Endothelial cell of umbilical vein (primary cell): ENCODE data around the gene MAMSTR. TPM values are rescaled to one million over a fixed set of nuclear protein-coding genes. Genes with fewer than 3 reads are reported as not detected.

Experiments
- BruUV-seq: library from RNA; stranded (reverse); fragments of 400-500 nt; replicated peaks from 2 replicates; lab custom pipeline; 2021; lab: Mats Ljungman, UMichigan
- CTCF ChIA-PET: fragments of 300-600, 350-600 bp; sonication (Branson Sonifier 250); formaldehyde crosslinking; loops from one replicate; lab custom pipeline; 2021; ENCODE audit warnings: antibody characterized with exemption, inconsistent platforms; lab: Charles Lee
- POLR2A ChIA-PET: fragments of 300-600, 350-600 bp; sonication (Branson Sonifier 250); formaldehyde crosslinking; loops from one replicate; lab custom pipeline; 2021; ENCODE audit warnings: antibody characterized with exemption, inconsistent platforms; lab: Charles Lee
- DNase-seq: peaks from one replicate; pipeline ENCODE4 v3.0.0-alpha.2; 2011; ENCODE audit warnings: low read depth, low spot score
- FAIRE-seq: peaks from 2 replicates; lab custom pipeline; 2011; peaks lifted over from hg19 to GRCh38; lab: Jason Lieb, UNC
- H2AFZ ChIP-seq: 2 replicates; pipeline ENCODE4 v1.6.0; 2012; ENCODE audit warnings: low read depth, low read length, control low read depth, inconsistent platforms
- H3K27ac ChIP-seq: 2 replicates; pipeline ENCODE4 v1.5.1; 2011; ENCODE audit warnings: low read depth, mild to moderate bottlenecking, control low read depth, low read length, moderate library complexity; ENCODE audit not compliant: insufficient read depth
- H3K27me3 ChIP-seq, 2 experiments: 2 replicates each; pipeline versions ENCODE4 v1.6.0 to v1.6.1; 2011; ENCODE audit warnings: low read length in 2 of 2, mixed read lengths in 1 of 2; ENCODE audit not compliant: control insufficient read depth in 2 of 2, insufficient read depth in 2 of 2
- H3K36me3 ChIP-seq, 2 experiments: 2 replicates in 1 of 2; 3 replicates in 1 of 2; pipeline ENCODE4 v1.5.1; 2011; ENCODE audit warnings: low read length in 2 of 2, mild to moderate bottlenecking in 1 of 2, moderate library complexity in 1 of 2; ENCODE audit not compliant: control insufficient read depth in 2 of 2, insufficient read depth in 2 of 2; ENCODE audit errors: extremely low read depth in 1 of 2
- H3K4me1 ChIP-seq: 3 replicates; pipeline ENCODE4 v1.5.1; 2011; ENCODE audit warnings: mild to moderate bottlenecking, low read length; ENCODE audit not compliant: control insufficient read depth, insufficient read depth; ENCODE audit errors: extremely low read depth
- H3K4me2 ChIP-seq: 2 replicates; pipeline ENCODE4 v1.6.1; 2011; ENCODE audit warnings: low read length, control low read depth, mixed read lengths; ENCODE audit not compliant: insufficient read depth
- H3K4me3 ChIP-seq, 3 experiments: fragments of 200-600 bp in 1 of 3; sonication (generic), shearing (Covaris generic) in 1 of 3; replicated peaks in 1 of 3; 2 replicates each; pipeline ENCODE4 v1.5.1; 2011 to 2016; ENCODE audit warnings: control low read depth in 3 of 3, low read length in 3 of 3, mild to moderate bottlenecking in 2 of 3, inconsistent platforms in 1 of 3, low read depth in 1 of 3, moderate library complexity in 1 of 3; ENCODE audit not compliant: insufficient read depth in 1 of 3
- H3K79me2 ChIP-seq: 2 replicates; pipeline ENCODE4 v1.6.0; 2012; ENCODE audit warnings: low read length, inconsistent platforms; ENCODE audit not compliant: control insufficient read depth, insufficient read depth
- H3K9ac ChIP-seq: replicated peaks from 2 replicates; pipeline ENCODE3; 2011; ENCODE audit warnings: low read length, control low read depth; ENCODE audit not compliant: insufficient read depth; ENCODE audit errors: extremely low read depth
- H3K9me1 ChIP-seq: replicated peaks from 3 replicates; pipeline ENCODE4 v1.6.0; 2011; ENCODE audit warnings: mild to moderate bottlenecking, low read length; ENCODE audit not compliant: control insufficient read depth, insufficient read depth; ENCODE audit errors: extremely low read depth
- H3K9me3 ChIP-seq: replicated peaks from 2 replicates; pipeline ENCODE4 v1.5.1; 2012; ENCODE audit warnings: low read length, inconsistent platforms; ENCODE audit not compliant: control insufficient read depth, insufficient read depth
- H4K20me1 ChIP-seq: replicated peaks from 2 replicates; pipeline ENCODE3; 2011; ENCODE audit warnings: mild to moderate bottlenecking, low read length; ENCODE audit not compliant: control insufficient read depth, insufficient read depth; ENCODE audit errors: extremely low read depth
- CTCF ChIP-seq, 2 donors: IDR thresholded peaks; 1 replicate in 1 of 2; 2 replicates in 1 of 2; pipeline ENCODE4 v1.5.1; 2011; ENCODE audit warnings: low read length in 2 of 2, mild to moderate bottlenecking in 2 of 2, moderate library complexity in 2 of 2, control low read depth in 1 of 2, inconsistent platforms in 1 of 2, low read depth in 1 of 2; ENCODE audit not compliant: insufficient read depth in 1 of 2; ENCODE audit errors: extremely low read depth in 1 of 2
- FOS ChIP-seq: IDR thresholded peaks from 2 replicates; pipeline ENCODE4 v1.6.1; 2011; ENCODE audit warnings: mild to moderate bottlenecking, low read length, moderate library complexity, borderline replicate concordance; ENCODE audit not compliant: insufficient read depth
- GATA2 ChIP-seq: IDR thresholded peaks from 2 replicates; pipeline ENCODE4 v1.7.0; 2011; ENCODE audit warnings: low read depth, mild to moderate bottlenecking, moderate library complexity, mixed read lengths, low read length; ENCODE audit not compliant: insufficient read length, insufficient read depth
- JUN ChIP-seq: IDR thresholded peaks from 2 replicates; pipeline ENCODE4 v1.6.1; 2011; ENCODE audit warnings: borderline replicate concordance, low read depth; ENCODE audit not compliant: insufficient read length, insufficient read depth
- MYC ChIP-seq: IDR thresholded peaks from one replicate; pipeline ENCODE4 v1.6.1; 2011; ENCODE audit warnings: mild to moderate bottlenecking, low read depth, low read length
- dilution Hi-C: fragments of 300-500 bp; cut with MboI; formaldehyde crosslinking; loops from one replicate; pipeline ENCODE4 v1.15.0; 2019; ENCODE audit warnings: low sequenced_read_pairs; ENCODE audit not compliant: extremely low pct_ligation_motif_present
- intact Hi-C: fragments of 100-400 bp; cut with micrococcal nuclease; formaldehyde crosslinking; loops from one replicate; pipeline ENCODE4 v1.10.0; 2022
- polyA plus RNA-seq, 4 experiments: library from polyadenylated mRNA; depleted of rRNA in 3 of 4; stranded (reverse) in 3 of 4; unstranded in 1 of 4; fragments of >200 nt; gene quantifications; 2 replicates each; pipeline versions ENCODE4 v1.2.1 to v1.2.3, GENCODE V29; 2011 to 2012; ENCODE audit warnings: missing spikeins in 1 of 4
- total RNA-seq: library from RNA; stranded (reverse); gene quantifications from 2 replicates; pipeline ENCODE4 v1.2.3, GENCODE V29; 2021

MAMSTR gene
- total and polyA plus RNA-seq, 2 donors (not counting 3 experiments of a cell fraction or from before 2014, with no cell fraction given): 0.57 to 0.84 TPM

DNA sequence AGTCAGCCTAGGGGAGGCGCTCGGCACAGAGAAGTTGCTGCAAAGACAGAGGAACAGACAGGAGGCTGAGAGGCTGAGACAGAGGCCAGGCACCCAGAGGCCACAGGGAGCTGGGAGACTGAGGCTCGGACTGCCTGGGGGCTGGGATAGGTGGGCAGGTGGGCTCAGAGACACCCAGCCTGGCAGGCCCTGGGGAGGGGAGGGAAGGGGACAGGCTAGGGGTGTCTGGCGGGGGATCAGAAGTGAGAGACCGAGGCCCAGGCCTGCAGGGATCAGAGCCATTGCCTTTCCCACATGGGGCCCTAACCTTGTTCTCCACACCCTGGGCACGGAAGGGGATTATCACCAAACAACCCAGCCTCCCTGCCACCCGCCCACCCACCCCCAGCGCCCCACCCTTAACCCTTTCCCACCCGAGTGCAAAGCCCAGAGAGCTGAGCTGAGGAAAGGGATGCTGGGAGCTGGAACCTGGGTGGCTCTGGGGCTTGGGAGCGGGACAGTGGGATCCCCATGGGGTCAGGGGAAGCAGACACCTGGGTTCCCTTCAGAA is 48.0 kb downstream of the MAMSTR start:
- no TSS peak for BruUV-seq
- Histone ChIP-seq H2AFZ (no peak overlapping the region), H3K9ac (no peak overlapping the region), H3K27me3 (no peaks in the 10 kb centered on the region), H3K4me2 (no peak overlapping the region), H3K4me3 (no peak overlapping the region), H3K4me1 (no peaks in the 10 kb centered on the region), H3K79me2 (no peaks in the 10 kb centered on the region), H3K27ac (no peak overlapping the region), H3K9me1 (no peaks in the 10 kb centered on the region), H3K36me3 (no peaks in the 10 kb centered on the region), H3K9me3 (no peaks in the 10 kb centered on the region), H4K20me1 (no peaks in the 10 kb centered on the region)
- dilution Hi-C loops: no loop called here
- DNase-seq (no peak), FAIRE-seq (no peak)
- POLR2A ChIA-PET: interaction anchor here (1.4 kb wide), 1 partner anchor 26 kb away, joined by 3 read pairs; the partner anchor contains the start of gene CA11
- CTCF ChIA-PET: no interaction called here
- TF ChIP-seq CTCF (IDR thresholded peaks at IDR 0.05; ENCODE audit: extremely low read depth in 1 of 2, insufficient read depth in 1 of 2, low read depth in 1 of 2, low read length in 2 of 2): no peak
- no peak for TF ChIP-seq GATA2
- no peak for TF ChIP-seq FOS
- no peak for TF ChIP-seq JUN
- no peak for TF ChIP-seq MYC
- intact Hi-C loops: no loop called here
